ENCODE data around the gene PPARA.

PPARA gene

DNA sequence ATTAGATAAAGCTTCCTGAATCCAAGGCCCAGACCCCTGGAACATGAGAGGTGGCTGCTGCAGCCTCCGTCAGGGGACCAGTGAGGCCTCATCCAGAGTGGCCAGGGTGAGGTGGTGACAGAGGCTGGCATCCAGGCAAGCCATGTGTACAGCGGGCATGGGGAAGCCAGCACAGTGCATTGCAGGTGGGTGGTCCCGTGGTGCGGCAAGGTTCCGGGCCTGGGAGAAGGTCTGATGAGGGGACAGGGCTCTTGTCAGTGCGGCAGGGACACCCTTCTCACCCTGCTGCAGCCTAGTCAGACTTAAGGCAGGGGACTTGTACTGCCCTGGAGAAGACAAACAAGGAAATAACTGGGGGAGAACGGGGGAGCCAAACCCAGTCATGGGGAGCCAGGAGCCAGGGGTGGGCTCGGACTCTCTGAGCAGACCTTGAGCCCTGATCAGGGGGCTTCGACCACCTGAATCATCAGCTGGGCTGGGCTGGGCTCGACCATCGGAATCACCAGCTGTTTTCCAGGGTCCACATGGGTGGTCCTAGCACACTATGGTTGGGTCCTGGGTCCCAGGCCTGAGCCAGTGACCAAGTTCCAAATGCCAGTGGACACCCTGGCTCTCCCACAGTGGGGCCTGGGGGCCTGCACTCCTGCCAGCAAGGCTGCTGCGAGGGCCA is 122.6 kb downstream of the PPARA start:
- Histone ChIP-seq H2BK12ac (ENCODE audit: low read length) (no peak overlapping the region), H3K27me3 (ENCODE audit: insufficient read depth, low read length) (no peaks in the 10 kb centered on the region), H3K79me2 (ENCODE audit: control insufficient read depth, insufficient read depth, low read length, poor library complexity) (peaks cover 2% of the 10 kb centered on the region), H3K79me1 (ENCODE audit: low read length) (peaks cover 2% of the 10 kb centered on the region), H3K14ac (ENCODE audit: low read length) (no peak overlapping the region), H3K23ac (ENCODE audit: low read length) (no peak overlapping the region), H2BK120ac (ENCODE audit: insufficient read depth, low read length, poor library complexity) (no peak overlapping the region), H3K27ac (ENCODE audit: low read depth, low read length) (no peak overlapping the region), H3K4me3 (ENCODE audit: low read depth, low read length) (no peak overlapping the region), H4K8ac (ENCODE audit: low read depth, low read length) (no peak overlapping the region), H3K4me2 (ENCODE audit: low read length) (no peak overlapping the region), H2AK5ac (ENCODE audit: low read length) (no peak overlapping the region), H4K91ac (ENCODE audit: low read depth, low read length) (no peak overlapping the region), H3K4me1 (ENCODE audit: control insufficient read depth in 1 of 2, insufficient read depth in 2 of 2, low read length in 2 of 2) (peaks cover 4% of the 10 kb centered on the region in 2 experiments), H3K36me3 (ENCODE audit: control insufficient read depth in 1 of 2, insufficient read depth in 2 of 2, low read length in 2 of 2) (peaks cover 21 to 29% of the 10 kb centered on the region in 2 experiments), H3K9me3 (ENCODE audit: insufficient read depth, low read depth, low read length) (no peaks in the 10 kb centered on the region), H2BK5ac (ENCODE audit: low read depth, low read length, poor library complexity) (no peak overlapping the region), H4K12ac (ENCODE audit: low read depth, low read length) (no peak overlapping the region), H3K18ac (ENCODE audit: low read length) (no peak overlapping the region), H3K9ac (ENCODE audit: low read length) (no peak overlapping the region), H2AFZ (ENCODE audit: insufficient read depth, low read length, poor library complexity) (no peak overlapping the region), H3K4ac (ENCODE audit: low read depth, low read length) (no peak overlapping the region)
- no CpG with 5 or more reads among the region's 12 CpGs for whole genome bisulfite sequencing (ENCODE audit: extremely low coverage, insufficient coverage, insufficient read length)
- DNase-seq: no peak

DNA sequence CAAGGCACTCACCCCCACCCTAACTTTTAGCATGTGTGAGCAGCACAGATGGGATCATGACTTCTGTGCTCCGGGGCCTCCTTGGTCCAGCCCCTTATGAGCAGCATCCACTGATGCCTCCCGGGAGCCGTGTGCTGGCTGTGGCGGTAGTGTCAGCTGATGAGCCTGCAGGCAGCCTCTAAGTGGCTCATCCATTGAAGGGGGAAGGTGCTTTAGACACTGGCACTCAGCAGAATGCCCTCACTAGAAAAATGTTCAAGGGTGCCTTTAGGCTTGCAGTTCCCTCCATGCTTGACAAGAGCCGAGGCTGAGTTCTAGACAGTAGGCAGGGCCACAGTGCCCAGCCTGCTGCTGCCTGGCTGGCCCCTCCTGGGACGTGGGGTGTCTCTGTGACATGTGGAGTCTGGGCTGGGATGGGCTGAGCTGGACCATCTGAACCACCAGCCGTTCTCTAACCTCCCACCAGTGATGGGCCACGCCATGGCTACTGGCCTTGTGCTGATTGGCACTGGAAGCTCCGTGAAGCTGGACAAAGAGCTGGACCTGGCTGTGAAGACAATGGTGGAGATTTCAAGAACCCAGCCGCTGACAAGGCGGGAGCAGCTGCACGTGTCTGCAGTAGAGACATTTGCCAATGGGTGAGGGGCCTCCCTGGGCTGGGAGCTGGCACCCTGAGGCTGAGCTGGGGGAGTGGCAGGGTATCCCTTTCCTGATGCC is 123.3 kb downstream of the PPARA start:
- no peak overlapping the region for H3K14ac ChIP-seq (ENCODE audit: low read length)
- peaks cover 26 to 36% of the 10 kb centered on the region in 2 experiments for H3K36me3 ChIP-seq (ENCODE audit: control insufficient read depth in 1 of 2, insufficient read depth in 2 of 2, low read length in 2 of 2)
- no peak overlapping the region for H3K18ac ChIP-seq (ENCODE audit: low read length)
- no peak overlapping the region for H2BK5ac ChIP-seq (ENCODE audit: low read depth, low read length, poor library complexity)
- no peak overlapping the region for H2AFZ ChIP-seq (ENCODE audit: insufficient read depth, low read length, poor library complexity)
- H4K91ac ChIP-seq (ENCODE audit: low read depth, low read length): no peak overlapping the region
- no peak overlapping the region for H4K8ac ChIP-seq (ENCODE audit: low read depth, low read length)
- no CpG with 5 or more reads among the region's 12 CpGs for WGBS (ENCODE audit: extremely low coverage, insufficient coverage, insufficient read length)
- no peak overlapping the region for H2AK5ac ChIP-seq (ENCODE audit: low read length)
- H2BK12ac ChIP-seq (ENCODE audit: low read length): no peak overlapping the region
- H3K4me3 ChIP-seq (ENCODE audit: low read depth, low read length): no peak overlapping the region
- no peak overlapping the region for H3K27ac ChIP-seq (ENCODE audit: low read depth, low read length)
- H4K12ac ChIP-seq (ENCODE audit: low read depth, low read length): no peak overlapping the region
- H3K79me2 ChIP-seq (ENCODE audit: control insufficient read depth, insufficient read depth, low read length, poor library complexity): no peaks in the 10 kb centered on the region
- H3K4me2 ChIP-seq (ENCODE audit: low read length): no peak overlapping the region
- no peaks in the 10 kb centered on the region for H3K9me3 ChIP-seq (ENCODE audit: insufficient read depth, low read depth, low read length)
- DNase-seq: no peak
- H3K27me3 ChIP-seq (ENCODE audit: insufficient read depth, low read length): no peaks in the 10 kb centered on the region
- H3K4ac ChIP-seq (ENCODE audit: low read depth, low read length): no peak overlapping the region
- no peaks in the 10 kb centered on the region for H3K4me1 ChIP-seq (ENCODE audit: control insufficient read depth in 1 of 2, insufficient read depth in 2 of 2, low read length in 2 of 2)
- H3K23ac ChIP-seq (ENCODE audit: low read length): no peak overlapping the region
- H3K9ac ChIP-seq (ENCODE audit: low read length): no peak overlapping the region
- no peaks in the 10 kb centered on the region for H3K79me1 ChIP-seq (ENCODE audit: low read length)
- H2BK120ac ChIP-seq (ENCODE audit: insufficient read depth, low read length, poor library complexity): no peak overlapping the region

DNA sequence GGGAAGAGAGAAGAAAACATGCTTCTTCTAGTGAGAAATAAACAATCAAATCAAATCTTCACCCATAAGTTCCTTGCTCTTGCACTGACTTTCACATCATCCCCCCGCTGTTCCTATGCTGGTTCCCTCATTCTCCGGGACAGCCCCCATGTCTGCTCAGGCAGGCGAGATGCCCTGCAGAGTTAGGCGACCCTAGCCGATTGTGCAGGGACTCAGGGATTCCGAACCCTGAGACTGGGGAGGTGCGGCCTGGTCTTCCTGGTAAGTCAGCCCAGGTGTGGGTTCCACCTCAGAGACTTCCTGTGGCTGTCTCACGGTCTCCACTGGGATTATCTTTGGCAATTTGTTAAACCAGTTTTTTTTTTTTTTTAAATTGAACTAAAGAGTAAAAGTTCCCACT is 124.1 kb downstream of the PPARA start:
- Histone ChIP-seq H2BK120ac (ENCODE audit: insufficient read depth, low read length, poor library complexity) (no peak overlapping the region), H4K91ac (ENCODE audit: low read depth, low read length) (no peak overlapping the region), H3K27me3 (ENCODE audit: insufficient read depth, low read length) (no peaks in the 10 kb centered on the region), H2BK12ac (ENCODE audit: low read length) (no peak overlapping the region), H3K9ac (ENCODE audit: low read length) (no peak overlapping the region), H3K9me3 (ENCODE audit: insufficient read depth, low read depth, low read length) (no peaks in the 10 kb centered on the region), H3K23ac (ENCODE audit: low read length) (no peak overlapping the region), H3K4me1 (ENCODE audit: control insufficient read depth in 1 of 2, insufficient read depth in 2 of 2, low read length in 2 of 2) (no peaks in the 10 kb centered on the region), H3K4ac (ENCODE audit: low read depth, low read length) (no peak overlapping the region), H3K79me1 (ENCODE audit: low read length) (no peaks in the 10 kb centered on the region), H2AFZ (ENCODE audit: insufficient read depth, low read length, poor library complexity) (no peak overlapping the region), H4K8ac (ENCODE audit: low read depth, low read length) (no peak overlapping the region), H3K18ac (ENCODE audit: low read length) (no peak overlapping the region), H2AK5ac (ENCODE audit: low read length) (no peak overlapping the region), H3K4me2 (ENCODE audit: low read length) (no peak overlapping the region), H4K12ac (ENCODE audit: low read depth, low read length) (no peak overlapping the region), H3K14ac (ENCODE audit: low read length) (no peak overlapping the region), H2BK5ac (ENCODE audit: low read depth, low read length, poor library complexity) (no peak overlapping the region), H3K36me3 (ENCODE audit: control insufficient read depth in 1 of 2, insufficient read depth in 2 of 2, low read length in 2 of 2) (peaks cover 33 to 44% of the 10 kb centered on the region in 2 experiments), H3K4me3 (ENCODE audit: low read depth, low read length) (no peak overlapping the region), H3K79me2 (ENCODE audit: control insufficient read depth, insufficient read depth, low read length, poor library complexity) (no peaks in the 10 kb centered on the region), H3K27ac (ENCODE audit: low read depth, low read length) (no peak overlapping the region)
- WGBS (ENCODE audit: extremely low coverage, insufficient coverage, insufficient read length): no CpG with 5 or more reads among the region's 8 CpGs
- DNase-seq: no peak

DNA sequence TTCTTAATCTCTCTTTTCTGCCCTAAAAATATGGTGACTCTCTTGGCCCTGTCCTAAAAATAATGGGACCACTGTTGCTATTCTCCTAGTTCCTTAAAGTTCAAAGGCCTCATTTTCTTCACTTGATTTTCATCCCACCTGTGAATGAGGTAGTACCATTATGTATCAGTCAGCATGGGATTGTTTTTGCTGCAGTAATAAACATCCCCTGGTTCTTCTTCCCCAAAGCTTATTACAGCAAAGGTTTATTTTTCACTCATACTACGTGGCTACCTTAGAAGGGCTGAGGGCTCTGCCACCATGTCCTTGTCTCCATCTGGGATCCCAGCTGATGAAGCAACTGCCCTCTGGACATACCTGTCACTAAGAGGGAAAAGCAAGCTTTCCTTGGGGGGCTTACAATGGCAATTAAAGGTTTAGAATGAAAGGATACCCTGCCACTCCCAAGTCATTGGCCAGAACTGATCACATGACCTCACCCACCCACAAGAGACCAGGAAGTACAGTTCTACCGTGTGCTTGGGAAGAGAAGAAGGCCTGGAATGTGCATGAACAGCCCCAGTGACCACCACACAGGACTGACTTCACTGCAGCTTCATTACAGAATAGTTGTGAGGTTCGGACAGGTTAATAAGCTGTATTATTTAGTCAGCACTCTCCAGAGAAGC is 125.3 kb downstream of the PPARA start:
- Histone ChIP-seq H3K4me3 (ENCODE audit: low read depth, low read length) (no peak overlapping the region), H2AK5ac (ENCODE audit: low read length) (no peak overlapping the region), H2BK12ac (ENCODE audit: low read length) (no peak overlapping the region), H3K4ac (ENCODE audit: low read depth, low read length) (no peak overlapping the region), H2BK120ac (ENCODE audit: insufficient read depth, low read length, poor library complexity) (no peak overlapping the region), H3K9me3 (ENCODE audit: insufficient read depth, low read depth, low read length) (no peaks in the 10 kb centered on the region), H3K36me3 (ENCODE audit: control insufficient read depth in 1 of 2, insufficient read depth in 2 of 2, low read length in 2 of 2) (peaks cover 44 to 56% of the 10 kb centered on the region in 2 experiments), H3K79me2 (ENCODE audit: control insufficient read depth, insufficient read depth, low read length, poor library complexity) (no peaks in the 10 kb centered on the region), H3K23ac (ENCODE audit: low read length) (no peak overlapping the region), H3K9ac (ENCODE audit: low read length) (no peak overlapping the region), H3K4me2 (ENCODE audit: low read length) (no peak overlapping the region), H4K91ac (ENCODE audit: low read depth, low read length) (no peak overlapping the region), H3K18ac (ENCODE audit: low read length) (no peak overlapping the region), H3K4me1 (ENCODE audit: control insufficient read depth in 1 of 2, insufficient read depth in 2 of 2, low read length in 2 of 2) (no peaks in the 10 kb centered on the region), H2AFZ (ENCODE audit: insufficient read depth, low read length, poor library complexity) (no peak overlapping the region), H3K27me3 (ENCODE audit: insufficient read depth, low read length) (no peaks in the 10 kb centered on the region), H3K27ac (ENCODE audit: low read depth, low read length) (no peak overlapping the region), H4K12ac (ENCODE audit: low read depth, low read length) (no peak overlapping the region), H3K79me1 (ENCODE audit: low read length) (no peaks in the 10 kb centered on the region), H3K14ac (ENCODE audit: low read length) (no peak overlapping the region), H4K8ac (ENCODE audit: low read depth, low read length) (no peak overlapping the region), H2BK5ac (ENCODE audit: low read depth, low read length, poor library complexity) (no peak overlapping the region)
- no peak for DNase-seq
- no CpG with 5 or more reads among the region's 3 CpGs for WGBS (ENCODE audit: extremely low coverage, insufficient coverage, insufficient read length)

Data from trophoblast cell (in vitro differentiated cells and primary cell).